A549 (cell line): ENCODE results near the gene LRIG2. TPM values are rescaled to one million over a fixed set of nuclear protein-coding genes. Genes with fewer than 3 reads are reported as not detected.

Experiments used
- ATAC-seq, 2 experiments: fragments of 200-7000 bp in 1 of 2; fragments of >200 bp in 1 of 2; cut with Nextera tagmentation in 1 of 2; cut with Tn5 transposase in 1 of 2; 3 replicates each; pipeline versions ENCODE4 v1.8.0 to v1.9.1; 2018 to 2020; ENCODE audit warnings: mild to moderate bottlenecking in 1 of 2, moderate library complexity in 1 of 2
- CTCF ChIA-PET: fragments of 300-600 bp; sonication (Branson Sonifier 250); formaldehyde crosslinking; extraction: SDS; loops from one replicate; lab custom pipeline; 2021; ENCODE audit warnings: antibody characterized with exemption, inconsistent platforms; lab: Yijun Ruan, JAX
- POLR2A ChIA-PET: fragments of 350-600 bp; formaldehyde crosslinking; extraction: SDS; loops from one replicate; lab custom pipeline; 2021; ENCODE audit warnings: antibody characterized with exemption, inconsistent platforms; lab: Yijun Ruan, JAX
- DNase-seq, 2 experiments: peaks; one replicate each; pipeline versions ENCODE4 v3.0.0 to v3.0.0-alpha.2; 2011 to 2016; ENCODE audit warnings: low read depth in 1 of 2, low spot score in 1 of 2
- FAIRE-seq: peaks from 2 replicates; lab custom pipeline; 2011; peaks lifted over from hg19 to GRCh38; lab: Jason Lieb, UNC
- H3K27ac ChIP-seq, 2 experiments: fragments of >200 bp; sonication (Bioruptor Twin); formaldehyde crosslinking; 3 replicates each; pipeline ENCODE4 v1.5.1; 2016 to 2017
- H3K4me1 ChIP-seq: fragments of >200 bp; sonication (Bioruptor Twin); formaldehyde crosslinking; 3 replicates; pipeline ENCODE4 v1.6.1; 2016
- H3K4me2 ChIP-seq: fragments of >200 bp; sonication (Bioruptor Twin); formaldehyde crosslinking; 3 replicates; pipeline ENCODE4 v1.6.1; 2016
- H3K4me3 ChIP-seq: fragments of >200 bp; sonication (Bioruptor Twin); formaldehyde crosslinking; 3 replicates; pipeline ENCODE4 v1.5.1; 2016
- H3K9me3 ChIP-seq: fragments of >200 bp; sonication (Bioruptor Twin); formaldehyde crosslinking; 3 replicates; pipeline ENCODE4 v1.6.1; 2016
- CHD2 ChIP-seq: fragments of 150-350 bp; IDR thresholded peaks from 2 replicates; pipeline ENCODE4 v1.6.1; 2014; ENCODE audit warnings: low read length; ENCODE audit not compliant: partially characterized antibody
- CTCF ChIP-seq: fragments of >200 bp; sonication (Bioruptor Twin); formaldehyde crosslinking; IDR thresholded peaks from 3 replicates; pipeline ENCODE4 v1.5.1; 2016
- EHMT2 ChIP-seq: fragments of 200-600 bp; sonication (generic); IDR thresholded peaks from 2 replicates; pipeline ENCODE4 v1.6.1; 2016; ENCODE audit warnings: antibody characterized with exemption, low read depth, mild to moderate bottlenecking, moderate library complexity
- ELK1 ChIP-seq: fragments of 150-350 bp; IDR thresholded peaks from 2 replicates; pipeline ENCODE4 v1.6.1; 2014; ENCODE audit warnings: low read depth, mild to moderate bottlenecking, low read length
- ESRRA ChIP-seq: fragments of 150-350 bp; IDR thresholded peaks from 2 replicates; pipeline ENCODE4 v1.6.1; 2014; ENCODE audit warnings: mild to moderate bottlenecking, low read length, borderline replicate concordance
- HMGXB4 ChIP-seq: fragments of 250-450 bp; sonication (Bioruptor Pico); IDR thresholded peaks from 2 replicates; pipeline ENCODE4 v1.5.0; 2021; ENCODE audit warnings: mild to moderate bottlenecking, moderate library complexity, borderline replicate concordance
- HOXA7 ChIP-seq: fragments of 250-450 bp; sonication (Bioruptor Pico); IDR thresholded peaks from 2 replicates; pipeline ENCODE4 v1.5.0; 2020; ENCODE audit warnings: mild to moderate bottlenecking, moderate library complexity
- HOXB5 ChIP-seq: fragments of 250-450 bp; sonication (Bioruptor Pico); IDR thresholded peaks from 2 replicates; pipeline ENCODE4 v1.5.0; 2020; ENCODE audit warnings: mild to moderate bottlenecking, moderate library complexity
- JUN ChIP-seq, 2 experiments: fragments of >200 bp; sonication (Bioruptor Twin); formaldehyde crosslinking; IDR thresholded peaks; 2 replicates in 1 of 2; 3 replicates in 1 of 2; pipeline ENCODE4 v1.6.1; 2016 to 2017
- KDM1A ChIP-seq: fragments of 200-600 bp; sonication (generic); IDR thresholded peaks from 2 replicates; pipeline ENCODE4 v1.6.1; 2016; ENCODE audit warnings: low read depth, mild to moderate bottlenecking
- KDM5A ChIP-seq: fragments of 200-600 bp; sonication (generic); IDR thresholded peaks from 2 replicates; pipeline ENCODE4 v1.6.1; 2016; ENCODE audit warnings: antibody characterized with exemption, mild to moderate bottlenecking
- MAZ ChIP-seq: fragments of 150-350 bp; IDR thresholded peaks from 2 replicates; pipeline ENCODE4 v1.6.1; 2014; ENCODE audit warnings: antibody characterized with exemption, low read depth, low read length, borderline replicate concordance
- NFE2L2 ChIP-seq: fragments of 150-350 bp; conservative IDR thresholded peaks from 2 replicates; pipeline ENCODE4 v1.6.1; 2014; ENCODE audit warnings: low read length
- NPAS2 ChIP-seq: fragments of 250-450 bp; sonication (Bioruptor Pico); IDR thresholded peaks from 2 replicates; pipeline ENCODE4 v1.8.0; 2022; ENCODE audit warnings: mild to moderate bottlenecking, moderate library complexity, borderline replicate concordance
- NR3C1 ChIP-seq: fragments of >200 bp; sonication (Bioruptor Twin); formaldehyde crosslinking; IDR thresholded peaks from 3 replicates; pipeline ENCODE4 v1.6.1; 2017
- PBX3 ChIP-seq: IDR thresholded peaks from 2 replicates; pipeline ENCODE4 v1.6.1; 2012
- POLR2A ChIP-seq: IDR thresholded peaks from 2 replicates; pipeline ENCODE4 v1.6.1; 2012; ENCODE audit warnings: mild to moderate bottlenecking, low read length
- RAD21 ChIP-seq, 2 experiments: fragments of >200 bp in 1 of 2; sonication (Bioruptor Twin) in 1 of 2; formaldehyde crosslinking in 1 of 2; IDR thresholded peaks in 1 of 2; conservative IDR thresholded peaks in 1 of 2; 2 replicates in 1 of 2; 3 replicates in 1 of 2; pipeline ENCODE4 v1.6.1; 2012 to 2018; ENCODE audit warnings: inconsistent platforms in 1 of 2
- RNF2 ChIP-seq: fragments of 200-600 bp; sonication (generic); IDR thresholded peaks from 2 replicates; pipeline ENCODE4 v1.6.1; 2016; ENCODE audit warnings: low read depth, mild to moderate bottlenecking, antibody characterized with exemption, moderate library complexity, borderline replicate concordance
- SMC3 ChIP-seq: fragments of >200 bp; sonication (Bioruptor Twin); formaldehyde crosslinking; IDR thresholded peaks from 3 replicates; pipeline ENCODE4 v1.6.1; 2018; ENCODE audit warnings: inconsistent platforms
- TFCP2L1 ChIP-seq: fragments of 250-450 bp; sonication (Bioruptor Pico); IDR thresholded peaks from 2 replicates; pipeline ENCODE4 v1.5.0; 2021; ENCODE audit warnings: mild to moderate bottlenecking
- ZC3H11A ChIP-seq: fragments of 450-650 bp; IDR thresholded peaks from 2 replicates; pipeline ENCODE4 v1.6.1; 2014; ENCODE audit warnings: antibody characterized with exemption, mild to moderate bottlenecking
- ZNF302 ChIP-seq: fragments of 250-450 bp; sonication (Bioruptor Pico); IDR thresholded peaks from 2 replicates; pipeline ENCODE4 v1.9.0; 2021; ENCODE audit warnings: inconsistent platforms, mild to moderate bottlenecking, moderate library complexity
- ZSCAN20 ChIP-seq: fragments of 250-450 bp; sonication (Bioruptor Pico); IDR thresholded peaks from 2 replicates; pipeline ENCODE4 v1.8.0; 2022; ENCODE audit warnings: mild to moderate bottlenecking, moderate library complexity
- WGBS: methylation state at CpG from one replicate; pipeline ENCODE4 v1.1.6; 2017; ENCODE audit errors: missing lambda C conversion rate; 5-methylcytosine and 5-hydroxymethylcytosine counted together
- polyA plus RNA-seq, 4 experiments: library from polyadenylated mRNA; depleted of rRNA in 3 of 4; stranded (reverse); fragments of >200 nt; fragmentation: RNase III in 1 of 4; extraction: RNeasy Plus Mini Kit Qiagen cat#74134 plus additional on column Dnase treatment in 1 of 4; gene quantifications; 2 replicates in 3 of 4; 3 replicates in 1 of 4; pipeline ENCODE4 v1.2.3, GENCODE V29; 2011 to 2017

LRIG2 gene
- polyA plus RNA-seq, 2 of the 4 experiments (the other 2 are of a cell fraction) = 3.0 to 7.4 TPM

DNA sequence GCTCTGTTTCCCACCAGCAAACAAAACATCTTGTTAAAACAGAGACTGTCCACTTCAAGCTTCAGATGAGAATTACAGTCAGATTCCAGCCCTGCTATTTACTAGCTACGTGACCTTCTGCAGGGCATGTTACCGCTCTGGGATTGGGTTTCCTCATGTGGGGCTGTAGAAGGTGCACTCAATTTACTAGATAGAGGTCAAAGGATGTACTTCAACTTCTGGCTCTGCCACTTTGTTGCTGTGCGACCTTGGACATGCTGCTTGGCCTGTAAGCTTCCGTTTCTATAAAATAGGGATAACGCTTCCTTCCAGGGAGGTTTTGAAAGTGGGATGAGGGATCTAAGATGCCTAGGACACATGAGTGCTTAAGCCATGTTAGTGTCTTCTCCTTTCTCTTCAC, 46.0 kb upstream of the LRIG2 start:
- ChIA-PET CTCF (interaction anchor here (1.2 to 1.6 kb wide), 4 partner anchors 10 to 46 kb away, joined by 3 to 6 read pairs (median 4); partner anchors contain the start of gene LRIG2), POLR2A (no interaction called here)
- H3K27ac ChIP-seq = no peak overlapping the region
- 89% methylated on average over 5 of the region's 5 CpGs for WGBS
- no peak for TF ChIP-seq HMGXB4 (CRISPR knock-in tag)
- TF ChIP-seq RNF2 = no peak
- no peak for TF ChIP-seq KDM1A
- TF ChIP-seq ZSCAN20 (CRISPR knock-in tag) = no peak
- no peak for TF ChIP-seq SMC3
- no peak for TF ChIP-seq TFCP2L1 (CRISPR knock-in tag)
- TF ChIP-seq EHMT2 = no peak
- TF ChIP-seq HOXA7 = no peak
- TF ChIP-seq MAZ = no peak
- H3K9me3 ChIP-seq = no peaks in the 10 kb centered on the region
- no peak overlapping the region for H3K4me3 ChIP-seq
- ATAC-seq (no peak), DNase-seq (no peak), FAIRE-seq (no peak)
- H3K4me2 ChIP-seq = no peak overlapping the region
- no peaks in the 10 kb centered on the region for H3K4me1 ChIP-seq

- Histone ChIP-seq H3K4me1 (no peaks in the 10 kb centered on the region), H3K4me3 (no peak overlapping the region), H3K9me3 (no peaks in the 10 kb centered on the region), H3K27ac (no peak overlapping the region), H3K4me2 (no peak overlapping the region)
- ChIA-PET POLR2A (interaction anchor here (0.8 kb wide), 1 partner anchor 8 kb away, joined by 3 read pairs; no protein-coding TSS in a partner anchor), CTCF (interaction anchor here (1.2 to 1.6 kb wide), 5 partner anchors 10 to 312 kb away, joined by 3 to 6 read pairs (median 3); partner anchors contain the start of gene LRIG2)
- DNase-seq (no peak), ATAC-seq (no peak), FAIRE-seq (no peak)
- TF ChIP-seq NPAS2 (no peak), CHD2 (no peak), SMC3 (no peak), TFCP2L1 (CRISPR knock-in tag) (no peak)
- TF ChIP-seq, all 56 proteins: peak for 0
These were observed 45.5 kb upstream of the LRIG2 start for GRCh38 chr1:113027449-113027848.

GRCh38 chr1:113029822-113030221, 43.2 kb upstream of the LRIG2 start:
- no peaks in the 10 kb centered on the region for H3K4me1 ChIP-seq
- FAIRE-seq (no peak), ATAC-seq (no peak), DNase-seq (no peak)
- TF ChIP-seq RAD21 (conservative IDR thresholded peaks at IDR 0.05 in 1 of 2, IDR thresholded peaks at IDR 0.05 in 1 of 2) = no peak
- no peak for TF ChIP-seq NPAS2
- no peak for TF ChIP-seq JUN (IDR thresholded peaks at IDR 0.05)
- no peak for TF ChIP-seq NFE2L2
- TF ChIP-seq KDM5A = no peak
- TF ChIP-seq ESRRA = no peak
- no peak for TF ChIP-seq POLR2A
- no peak for TF ChIP-seq HMGXB4 (CRISPR knock-in tag)
- no peak for TF ChIP-seq HOXB5 (CRISPR knock-in tag)
- no peak for TF ChIP-seq ZNF302 (CRISPR knock-in tag)
- no peak for TF ChIP-seq ZC3H11A
- TF ChIP-seq NR3C1 = no peak
- no peak for TF ChIP-seq ELK1
- TF ChIP-seq PBX3 = no peak
- TF ChIP-seq CTCF = no peak
- POLR2A ChIA-PET = no interaction called here
- no peak overlapping the region for H3K27ac ChIP-seq
- H3K9me3 ChIP-seq = no peaks in the 10 kb centered on the region
- CTCF ChIA-PET = interaction anchor here (1.6 kb wide), 1 partner anchor 13 kb away, joined by 5 read pairs; no protein-coding TSS in a partner anchor
- WGBS = 9% methylated on average over 1 of the region's 1 CpG
- no peak overlapping the region for H3K4me3 ChIP-seq
- H3K4me2 ChIP-seq = no peak overlapping the region
